K562 (cell line): ENCODE data around the gene PPIH. TPM values are rescaled to one million over a fixed set of nuclear protein-coding genes. Genes with fewer than 3 reads are reported as not detected.

Source experiments
- ATF2 ChIP-seq: sonication (generic); formaldehyde crosslinking; IDR thresholded peaks from 2 replicates; pipeline ENCODE4 v1.8.1; 2022; ENCODE audit warnings: missing genetic modification reagents
- BACH1 ChIP-seq: fragments of 200-800 bp; sonication (Bioruptor generic); IDR thresholded peaks from 2 replicates; pipeline ENCODE4 v1.6.1; 2016; ENCODE audit warnings: missing genetic modification characterization, missing compliant biosample characterization
- BHLHE40 ChIP-seq: IDR thresholded peaks from 2 replicates; pipeline ENCODE4 v1.6.1; 2011; ENCODE audit warnings: low read length, improper control_type of control experiment
- E2F6 ChIP-seq, 2 experiments: IDR thresholded peaks; 2 replicates each; pipeline ENCODE4 v1.6.1; 2011; ENCODE audit warnings: borderline replicate concordance in 1 of 2, control low read depth in 1 of 2, low read depth in 1 of 2, low read length in 1 of 2, mild to moderate bottlenecking in 1 of 2, mixed read lengths in 1 of 2, moderate library complexity in 1 of 2; ENCODE audit not compliant: insufficient read depth in 1 of 2, insufficient read length in 1 of 2, poor library complexity in 1 of 2, severe bottlenecking in 1 of 2; ENCODE audit errors: extremely low read depth in 1 of 2
- HLTF ChIP-seq: fragments of 450-650 bp; IDR thresholded peaks from 2 replicates; pipeline ENCODE4 v1.6.1; 2016
- KHSRP ChIP-seq: fragments of 450-650 bp; IDR thresholded peaks from 2 replicates; pipeline ENCODE4 v1.6.1; 2017
- MCM3 ChIP-seq: fragments of 450-650 bp; IDR thresholded peaks from 2 replicates; pipeline ENCODE4 v1.6.1; 2016
- MEF2A ChIP-seq: IDR thresholded peaks from 2 replicates; pipeline ENCODE4 v1.6.1; 2011; ENCODE audit warnings: low read depth, mild to moderate bottlenecking, low read length, moderate library complexity; ENCODE audit not compliant: control insufficient read depth
- MTF1 ChIP-seq: fragments of 250-450 bp; sonication (Bioruptor Pico); IDR thresholded peaks from 2 replicates; pipeline ENCODE4 v1.9.0; 2021; ENCODE audit warnings: moderate library complexity, mild to moderate bottlenecking, inconsistent platforms, borderline replicate concordance
- NR2C2 ChIP-seq, 2 experiments: fragments of 200-800 bp in 1 of 2; sonication (Bioruptor generic) in 1 of 2; sonication (generic) in 1 of 2; formaldehyde crosslinking in 1 of 2; IDR thresholded peaks; 2 replicates each; pipeline versions ENCODE4 v1.6.1 to v1.8.0; 2016 to 2022; ENCODE audit warnings: mild to moderate bottlenecking in 1 of 2, missing compliant biosample characterization in 1 of 2, missing genetic modification characterization in 1 of 2, missing genetic modification reagents in 1 of 2
- NUFIP1 ChIP-seq: fragments of 450-650 bp; IDR thresholded peaks from 2 replicates; pipeline ENCODE4 v1.6.1; 2018; ENCODE audit not compliant: partially characterized antibody
- POLR2AphosphoS2 ChIP-seq: IDR thresholded peaks from 2 replicates; pipeline ENCODE4 v1.6.1; 2012; ENCODE audit warnings: low read length, improper control_type of control experiment
- PURB ChIP-seq: sonication (generic); formaldehyde crosslinking; IDR thresholded peaks from 2 replicates; pipeline ENCODE4 v1.9.0; 2021; ENCODE audit warnings: low read depth, mild to moderate bottlenecking, missing genetic modification reagents
- RREB1 ChIP-seq: fragments of 250-450 bp; sonication (Bioruptor Pico); IDR thresholded peaks from 2 replicates; pipeline ENCODE4 v1.4.0; 2020
- TARDBP ChIP-seq: fragments of 450-650 bp; IDR thresholded peaks from 2 replicates; pipeline ENCODE4 v1.6.1; 2016
- TCF7L2 ChIP-seq: fragments of 150-350 bp; IDR thresholded peaks from 2 replicates; pipeline ENCODE4 v1.6.1; 2016; ENCODE audit warnings: low read depth, mild to moderate bottlenecking, low read length, moderate library complexity
- ZBTB8A ChIP-seq: fragments of 450-650 bp; IDR thresholded peaks from 2 replicates; pipeline ENCODE4 v1.6.1; 2018; ENCODE audit warnings: mild to moderate bottlenecking, moderate library complexity; ENCODE audit not compliant: partially characterized antibody
- ZNF133 ChIP-seq: fragments of 250-450 bp; sonication (Bioruptor Pico); IDR thresholded peaks from 2 replicates; pipeline ENCODE4 v1.4.0; 2020; ENCODE audit warnings: mild to moderate bottlenecking
- ZNF511 ChIP-seq: sonication (generic); formaldehyde crosslinking; IDR thresholded peaks from 2 replicates; pipeline ENCODE4 v1.8.0; 2022; ENCODE audit warnings: mild to moderate bottlenecking, missing genetic modification reagents
- ZNF717 ChIP-seq: fragments of 250-450 bp; sonication (Bioruptor Pico); IDR thresholded peaks from 2 replicates; pipeline ENCODE4 v1.5.0; 2021
- polyA plus RNA-seq, 8 experiments: library from polyadenylated mRNA; depleted of rRNA in 4 of 8; stranded (reverse) in 5 of 8; unstranded in 3 of 8; fragments of >200 nt; fragmentation: Nextera tagmentation in 2 of 8; fragmentation: Illumina TruSeq in 1 of 8; extraction: Ambion mirVana in 2 of 8; extraction: Trizol in 1 of 8; gene quantifications; 2 replicates each; pipeline versions ENCODE4 v1.2.1 to v1.2.3, GENCODE V29; 2011 to 2014; ENCODE audit warnings: inconsistent platforms in 1 of 8, missing spikeins in 1 of 8
- total RNA-seq, 7 experiments: library from RNA; depleted of rRNA in 6 of 7; stranded (reverse); fragments of >200 nt in 6 of 7; fragmentation: Illumina TruSeq in 2 of 7; extraction: Trizol in 2 of 7; gene quantifications; 2 replicates each; pipeline versions ENCODE4 v1.2.1 to v1.2.3, GENCODE V29; 2011 to 2021; ENCODE audit warnings: low replicate concordance in 1 of 7

PPIH gene
- total and polyA plus RNA-seq, 9 of the 15 experiments (the other 6 are each of a cell fraction or from before 2014, with no cell fraction given), result 197 to 470 (median 277) TPM

- TF ChIP-seq MCM3 (no peak), MEF2A (0 out of 2 replicates have a peak, but pooled peaks have one; percentile 41), PURB (no peak), POLR2AphosphoS2 (no peak), KHSRP (no peak), NR2C2 (CRISPR knock-in tag; IDR thresholded peaks at IDR 0.05) (0 out of 2 replicates have a peak, but pooled peaks have one; percentile 53), NR2C2 (tag; IDR thresholded peaks at IDR 0.05) (peak; percentile 53), ZNF133 (CRISPR knock-in tag) (no peak), E2F6 (IDR thresholded peaks at IDR 0.05; ENCODE audit: borderline replicate concordance in 1 of 2, extremely low read depth in 1 of 2, insufficient read depth in 1 of 2, insufficient read length in 1 of 2, low read depth in 1 of 2, low read length in 1 of 2, poor library complexity in 1 of 2, severe bottlenecking in 1 of 2) (peak; percentile 84 to 90), TCF7L2 (no peak), MTF1 (no peak), BACH1 (tag) (no peak), NUFIP1 (no peak), ZNF717 (CRISPR knock-in tag) (no peak), TARDBP (no peak), ATF2 (CRISPR knock-in tag) (peak; percentile 59; the same call in 1 of the 2 replicates), ZBTB8A (no peak), RREB1 (CRISPR knock-in tag) (0 out of 2 replicates have a peak, but pooled peaks have one; percentile 47), HLTF (no peak), BHLHE40 (peak; percentile 99), ZNF511 (CRISPR knock-in tag) (peak; percentile 66)
Observed at GRCh38 chr1:42682739-42683531, 24.7 kb downstream of the PPIH start (continued).
